ENCODE measurements around the gene MIB2. TPM values are rescaled to one million over a fixed set of nuclear protein-coding genes. Genes with fewer than 3 reads are reported as not detected.
"Not testable (repeated sequence)": the region's sequence is repeated elsewhere in the genome, so short reads cannot be mapped to it uniquely, and the experiment has no call there.

Gene MIB2
- total RNA-seq, 2 experiments from 2014 or later: 31.1 to 36.1 TPM

DNA sequence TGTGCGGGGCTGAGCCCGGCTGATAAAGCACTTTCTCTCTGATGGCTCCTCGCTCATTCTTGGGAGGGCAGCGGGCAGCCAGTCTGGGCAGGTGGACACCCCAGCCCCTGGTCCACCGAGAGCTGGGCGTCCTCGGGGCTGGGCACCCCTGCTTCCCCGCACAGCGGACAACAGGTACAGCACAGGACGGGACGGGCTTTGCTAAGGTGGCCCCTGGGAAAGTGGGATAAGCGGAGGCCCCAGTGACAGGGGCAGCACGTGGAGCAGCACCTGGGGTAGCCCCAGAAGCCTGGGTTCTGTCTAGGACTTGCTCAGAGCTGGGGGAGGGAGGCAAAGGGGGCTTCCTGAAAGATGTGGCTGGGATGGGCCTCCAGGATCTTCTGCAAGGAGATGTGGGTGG lies 19.3 kb downstream of the MIB2 start:
- H3K27ac Mint-ChIP-seq; H3K4me3 Mint-ChIP-seq; H3K27me3 Mint-ChIP-seq; POLR2A ChIA-PET; CTCF ChIA-PET; H3K4me1 Mint-ChIP-seq (ENCODE audit: low read depth); intact Hi-C loops (cut with micrococcal nuclease); H3K36me3 Mint-ChIP-seq; H3K9me3 Mint-ChIP-seq: not testable (repeated sequence)
- DNase-seq: peak; percentile 10

DNA sequence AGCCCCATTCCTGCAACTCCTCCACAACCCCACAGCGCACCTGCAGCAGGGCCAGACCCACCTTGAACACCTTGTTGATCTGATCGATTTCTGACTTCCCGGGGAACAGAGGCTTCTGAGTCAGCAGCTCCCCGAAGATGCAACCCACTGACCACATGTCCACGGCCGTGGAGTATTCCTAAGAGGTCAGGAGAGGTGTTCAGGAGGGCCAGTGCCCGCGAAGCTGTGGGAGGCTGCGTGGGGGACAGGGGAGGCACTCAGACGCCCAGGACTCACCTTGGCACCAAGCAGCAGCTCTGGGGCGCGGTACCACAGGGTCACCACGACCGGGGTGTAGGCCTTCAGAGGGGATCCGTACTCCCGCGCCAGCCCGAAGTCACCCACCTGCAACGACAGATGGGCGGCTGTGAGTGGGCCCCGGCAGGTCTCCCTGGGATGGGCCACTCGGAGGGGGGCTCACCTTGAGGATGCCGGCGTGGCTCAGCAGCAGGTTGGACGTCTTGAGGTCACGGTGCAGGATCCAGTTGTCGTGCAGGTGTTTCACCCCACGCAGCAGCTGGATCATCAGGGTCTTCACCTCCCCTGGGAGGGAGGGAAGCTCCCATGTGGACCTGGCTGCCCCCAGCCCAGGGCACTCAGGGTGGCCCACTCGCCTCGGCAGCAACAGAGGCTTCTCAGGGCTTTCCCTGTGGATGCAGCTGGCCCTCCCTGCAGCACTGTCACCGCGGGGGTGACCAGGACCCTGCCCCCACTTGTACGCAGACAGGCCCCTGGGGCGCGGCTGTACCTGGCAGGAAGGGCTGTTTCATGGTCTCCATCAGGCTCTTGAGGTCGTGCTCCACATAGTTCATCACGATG lies 21.6 kb downstream of the MIB2 start:
- H3K9me3 Mint-ChIP-seq; CTCF ChIA-PET; H3K4me3 Mint-ChIP-seq; H3K27ac Mint-ChIP-seq; intact Hi-C loops (cut with micrococcal nuclease); H3K36me3 Mint-ChIP-seq; H3K27me3 Mint-ChIP-seq; H3K4me1 Mint-ChIP-seq (ENCODE audit: low read depth); POLR2A ChIA-PET: not testable (repeated sequence)
- peak; percentile 7 for DNase-seq

DNA sequence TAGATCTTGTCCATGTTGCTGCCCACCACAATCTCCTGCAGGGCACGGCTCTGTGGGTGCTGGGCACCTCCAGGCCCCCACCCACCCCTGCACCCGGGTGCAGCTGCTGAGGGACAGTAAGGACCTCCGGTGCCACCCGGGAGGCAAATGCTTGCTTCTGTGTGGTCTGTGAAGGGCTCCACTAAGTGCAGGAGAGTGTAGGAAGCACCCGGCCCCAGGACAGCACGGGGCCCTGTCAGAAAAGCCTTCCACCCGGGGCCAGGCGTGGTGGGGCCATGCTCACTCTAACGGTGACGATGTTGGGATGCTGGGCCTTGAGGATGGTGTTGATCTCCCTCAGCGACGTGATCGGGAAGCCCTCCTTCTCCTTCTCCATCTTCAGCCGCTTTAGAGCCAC lies 22.2 kb downstream of the MIB2 start:
- H3K27me3 Mint-ChIP-seq; H3K9me3 Mint-ChIP-seq; H3K4me3 Mint-ChIP-seq; CTCF ChIA-PET; H3K4me1 Mint-ChIP-seq (ENCODE audit: low read depth); H3K36me3 Mint-ChIP-seq; POLR2A ChIA-PET; intact Hi-C loops (cut with micrococcal nuclease); H3K27ac Mint-ChIP-seq: not testable (repeated sequence)
- peak; percentile 4 for DNase-seq

DNA sequence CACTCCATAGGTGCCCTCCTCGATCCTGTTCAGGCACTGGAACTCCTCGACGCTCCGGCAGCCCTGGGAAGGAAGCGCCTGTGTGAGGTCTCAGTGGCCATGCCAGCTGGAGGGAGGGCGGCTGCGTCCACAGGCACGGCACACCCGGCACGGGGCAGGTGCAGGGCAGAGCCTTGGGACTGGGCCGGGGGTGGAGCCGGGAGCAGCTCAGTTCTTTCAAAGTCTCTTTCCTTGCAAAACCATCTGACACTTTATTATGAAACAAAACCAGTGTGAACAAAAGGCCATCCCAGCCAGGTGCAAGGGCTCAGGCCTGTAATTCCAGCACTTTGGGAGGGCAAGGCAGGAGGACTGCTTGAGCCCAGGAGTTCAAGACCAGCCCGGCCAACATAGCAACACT lies 23.2 kb downstream of the MIB2 start:
- H3K4me3 Mint-ChIP-seq; H3K9me3 Mint-ChIP-seq; H3K4me1 Mint-ChIP-seq (ENCODE audit: low read depth); H3K36me3 Mint-ChIP-seq; POLR2A ChIA-PET; H3K27ac Mint-ChIP-seq; H3K27me3 Mint-ChIP-seq; intact Hi-C loops (cut with micrococcal nuclease); CTCF ChIA-PET: not testable (repeated sequence)
- DNase-seq: peak; percentile 4

DNA sequence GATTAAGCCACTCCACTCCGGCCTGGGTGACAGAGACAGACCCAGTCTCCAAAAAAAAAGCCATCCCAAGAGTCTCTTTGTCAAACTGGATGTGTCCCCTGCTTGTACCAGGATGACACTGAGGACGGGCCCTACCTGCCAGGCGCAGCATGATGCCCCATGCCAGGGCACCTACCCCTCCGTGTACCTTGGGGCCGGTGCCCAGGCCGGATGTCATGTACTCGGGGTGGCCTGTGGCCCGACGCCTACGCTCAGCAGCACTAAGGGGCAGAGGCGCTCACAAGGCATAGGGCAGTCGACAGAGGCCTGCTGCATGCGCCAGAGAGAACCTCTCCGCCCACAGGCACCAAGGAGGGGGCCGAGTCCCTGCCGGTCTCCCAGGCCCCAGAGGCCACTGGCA lies 24.1 kb downstream of the MIB2 start:
- H3K4me3 Mint-ChIP-seq; H3K27me3 Mint-ChIP-seq; H3K4me1 Mint-ChIP-seq (ENCODE audit: low read depth); POLR2A ChIA-PET; intact Hi-C loops (cut with micrococcal nuclease); DNase-seq; H3K36me3 Mint-ChIP-seq; H3K27ac Mint-ChIP-seq; CTCF ChIA-PET; H3K9me3 Mint-ChIP-seq: not testable (repeated sequence)

DNA sequence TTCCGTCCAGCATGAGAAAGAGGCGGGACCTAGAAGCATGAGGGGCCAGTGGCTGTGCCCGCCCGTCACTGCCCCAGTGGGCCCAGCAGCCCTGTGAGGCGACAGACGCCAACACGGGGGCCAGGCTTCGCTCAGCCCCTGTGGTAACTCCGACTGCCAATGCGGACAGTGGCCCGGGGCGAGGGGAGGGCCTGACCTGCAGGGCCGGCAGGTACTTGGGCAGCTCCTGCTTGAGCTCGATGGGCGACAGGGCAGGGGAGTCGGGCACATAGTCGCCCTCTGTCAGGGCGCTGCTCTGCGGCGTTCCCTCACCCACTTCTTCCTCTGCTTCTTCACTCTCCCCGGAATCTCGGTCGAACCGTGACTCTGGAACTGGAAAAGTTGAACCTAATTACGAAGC lies 24.8 kb downstream of the MIB2 start:
- peak; percentile 4 for DNase-seq
- POLR2A ChIA-PET; CTCF ChIA-PET; H3K27ac Mint-ChIP-seq; H3K4me3 Mint-ChIP-seq; H3K9me3 Mint-ChIP-seq; H3K27me3 Mint-ChIP-seq; intact Hi-C loops (cut with micrococcal nuclease); H3K4me1 Mint-ChIP-seq (ENCODE audit: low read depth); H3K36me3 Mint-ChIP-seq: not testable (repeated sequence)

DNA sequence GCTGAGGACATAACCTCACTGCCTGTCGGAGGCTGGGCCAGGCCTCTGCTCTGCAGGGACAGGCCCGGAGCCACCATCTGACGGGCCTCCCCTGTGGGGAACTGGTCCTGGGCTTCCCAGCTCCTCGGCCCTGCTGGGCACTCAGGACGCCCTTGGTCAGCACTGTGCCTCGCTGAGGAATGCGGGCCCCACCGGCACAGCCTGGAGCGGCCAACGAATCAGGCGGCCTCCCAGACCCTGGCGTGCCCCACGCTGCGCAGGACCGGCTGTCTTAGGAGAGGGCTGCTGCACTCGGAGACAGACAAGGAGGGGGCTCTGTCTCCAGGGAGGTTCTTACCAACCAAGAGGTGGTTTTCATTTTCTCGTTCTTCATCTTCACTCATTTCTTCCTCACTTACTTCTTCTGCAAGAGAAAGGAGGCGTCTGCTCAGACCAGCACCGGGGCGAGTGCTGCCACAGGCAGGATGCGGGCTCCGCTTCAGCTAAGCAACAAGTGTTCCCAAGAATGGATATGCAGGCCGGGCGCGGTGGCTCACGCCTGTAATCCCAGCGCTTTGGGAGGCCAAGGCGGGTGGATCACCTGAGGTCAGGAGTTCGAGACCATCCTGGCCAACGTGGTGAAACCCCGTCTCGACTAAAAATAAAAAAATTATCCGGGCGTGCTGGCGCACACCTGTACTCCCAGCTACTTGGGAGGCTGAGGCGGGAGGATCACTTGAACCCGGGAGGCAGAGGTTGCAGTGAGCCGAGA lies 25.6 kb downstream of the MIB2 start:
- H3K9me3 Mint-ChIP-seq; CTCF ChIA-PET; POLR2A ChIA-PET; intact Hi-C loops (cut with micrococcal nuclease); H3K27me3 Mint-ChIP-seq; H3K4me1 Mint-ChIP-seq (ENCODE audit: low read depth); H3K27ac Mint-ChIP-seq; H3K36me3 Mint-ChIP-seq; H3K4me3 Mint-ChIP-seq: not testable (repeated sequence)
- DNase-seq: peak; percentile 1

DNA sequence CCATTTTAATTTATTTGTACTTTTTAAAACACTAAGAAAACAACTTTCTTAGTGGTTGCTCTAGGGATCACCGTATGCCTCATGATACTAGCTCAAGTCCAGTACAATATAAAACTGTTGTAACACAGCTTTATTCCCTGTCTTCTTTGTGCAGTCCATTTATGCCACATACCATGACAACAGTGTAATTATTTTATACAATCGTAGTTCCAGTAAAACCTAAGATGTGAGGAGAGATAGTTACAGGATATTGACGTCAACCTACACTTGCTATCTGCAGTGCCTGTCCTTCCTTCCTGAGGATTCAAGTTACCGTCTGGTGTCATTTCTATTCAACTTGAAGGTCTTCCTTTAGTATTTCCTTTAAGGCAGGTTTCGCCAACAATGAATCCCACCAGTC lies 31.0 kb downstream of the MIB2 start:
- POLR2A ChIA-PET: not testable (repeated sequence)

DNA sequence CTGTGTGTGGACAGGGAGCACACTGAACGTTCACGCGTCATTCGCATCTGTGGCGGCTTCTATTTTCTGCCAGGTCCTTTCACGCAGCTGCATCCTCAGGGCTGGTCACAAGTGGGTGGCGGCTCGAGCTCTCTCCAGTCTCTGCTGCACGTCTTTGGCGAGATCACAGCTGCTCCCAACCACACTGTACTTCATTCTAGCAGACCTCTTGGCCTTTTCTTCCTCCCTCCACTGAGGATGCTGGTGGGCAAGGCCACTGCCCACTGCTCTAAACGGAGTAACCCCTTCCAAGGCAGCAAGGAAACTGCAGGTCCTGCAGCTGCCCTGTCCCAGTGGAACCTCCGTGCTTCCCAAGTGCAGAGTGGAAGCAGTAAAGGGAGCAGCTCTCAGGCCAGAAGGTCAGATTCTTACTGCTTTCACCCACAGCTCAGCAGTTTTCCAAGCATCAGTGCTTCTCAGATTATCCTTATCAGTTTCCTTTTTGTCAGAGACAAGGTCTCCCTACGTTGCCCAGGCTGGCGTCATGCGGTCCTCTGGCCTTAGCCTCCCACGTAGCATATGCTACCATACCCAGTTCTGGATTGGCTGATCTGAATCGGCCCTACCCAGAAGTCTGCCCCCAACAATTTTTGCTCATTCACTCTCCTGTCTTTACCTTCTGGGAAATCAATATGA lies 32.4 kb downstream of the MIB2 start:
- CTCF ChIA-PET; H3K27ac Mint-ChIP-seq; H3K4me3 Mint-ChIP-seq; H3K27me3 Mint-ChIP-seq; H3K4me1 Mint-ChIP-seq (ENCODE audit: low read depth); intact Hi-C loops (cut with micrococcal nuclease); H3K9me3 Mint-ChIP-seq; POLR2A ChIA-PET; DNase-seq: not testable (repeated sequence)
- peaks cover 40% of the 10 kb centered on the region for H3K36me3 Mint-ChIP-seq

More for the DNA sequence above, 31.0 kb downstream of the MIB2 start:
- H3K9me3 Mint-ChIP-seq; CTCF ChIA-PET; H3K4me1 Mint-ChIP-seq (ENCODE audit: low read depth); H3K27ac Mint-ChIP-seq; intact Hi-C loops (cut with micrococcal nuclease); H3K27me3 Mint-ChIP-seq; H3K4me3 Mint-ChIP-seq; DNase-seq: not testable (repeated sequence)
- peaks cover 31% of the 10 kb centered on the region for H3K36me3 Mint-ChIP-seq

DNA sequence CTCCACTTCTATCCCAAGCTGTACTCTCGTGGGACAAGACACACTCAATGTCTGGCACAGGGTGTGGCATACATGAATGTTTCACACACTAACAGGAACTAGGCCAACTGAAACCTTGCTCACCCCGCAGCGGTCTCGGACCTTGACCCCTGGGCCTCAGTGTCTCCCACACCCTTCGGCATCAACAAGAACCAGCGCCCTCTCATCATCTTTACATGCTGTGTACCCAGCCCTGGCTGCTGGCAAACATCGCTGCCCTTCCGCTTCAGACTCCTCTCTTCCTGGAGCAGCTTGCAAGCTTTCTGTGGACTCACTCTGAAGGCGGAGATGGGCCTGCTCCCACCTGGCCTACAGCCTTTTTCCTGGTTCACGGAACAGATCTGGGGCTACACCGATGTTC lies 33.0 kb downstream of the MIB2 start:
- H3K4me1 Mint-ChIP-seq (ENCODE audit: low read depth); H3K27me3 Mint-ChIP-seq; DNase-seq; H3K4me3 Mint-ChIP-seq; H3K27ac Mint-ChIP-seq; intact Hi-C loops (cut with micrococcal nuclease); CTCF ChIA-PET; H3K9me3 Mint-ChIP-seq; POLR2A ChIA-PET: not testable (repeated sequence)
- H3K36me3 Mint-ChIP-seq: peaks cover 41% of the 10 kb centered on the region

DNA sequence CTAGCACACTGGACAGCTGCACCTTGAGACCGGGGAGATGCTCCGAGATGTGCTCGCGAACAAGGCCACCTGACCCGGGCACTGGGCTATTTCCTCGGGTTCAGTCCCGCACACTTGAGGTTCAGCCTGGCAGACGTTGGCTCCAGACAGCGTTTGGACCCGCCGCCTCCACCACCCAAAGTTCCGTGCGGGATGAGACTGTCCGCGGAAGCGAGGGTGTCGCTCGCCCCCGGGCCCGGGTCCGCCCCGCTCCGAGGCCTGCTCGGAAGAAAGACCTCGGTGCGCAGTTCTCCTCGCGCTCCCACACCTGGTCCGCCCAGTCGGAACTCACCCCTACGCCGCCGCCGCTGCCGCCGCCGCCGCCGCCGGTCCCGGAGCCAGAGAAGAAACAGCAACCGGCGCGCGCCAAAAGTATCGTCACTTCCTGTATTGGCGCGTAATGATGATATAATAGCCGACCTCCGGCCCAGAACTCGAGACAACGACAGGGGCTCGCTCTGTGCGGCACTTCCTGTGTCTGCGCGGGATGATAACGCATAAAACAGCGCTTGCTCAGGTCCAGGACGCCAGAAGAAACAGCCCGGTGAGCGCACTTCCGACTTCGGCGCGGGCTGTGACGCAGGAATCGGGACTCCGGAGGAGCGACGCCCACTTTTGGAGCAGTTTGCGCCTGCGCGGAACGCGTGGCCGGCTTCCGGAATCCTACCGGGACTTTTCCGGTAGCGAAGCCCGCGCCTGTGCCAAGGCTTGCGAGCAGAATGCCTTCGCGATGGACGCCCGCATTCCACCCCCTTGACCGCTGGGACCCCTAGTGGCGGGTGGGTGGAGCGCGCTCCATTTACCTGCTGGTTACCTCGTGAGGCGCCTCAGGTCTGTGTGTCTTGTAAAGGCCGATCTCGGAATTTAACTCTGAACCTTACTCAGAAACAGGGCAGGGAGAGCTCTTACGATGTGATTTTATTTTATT lies 43.6 kb downstream of the MIB2 start, which contains the start of gene CDK11B:
CDK11B (minus strand) TSS at position 422 of the 967 bp plus-strand sequence. CDS start 1,519 bp downstream, outside the sequence.
- POLR2A ChIA-PET: interaction anchor here (0.6 kb wide), 1 partner anchor 1617 kb away, joined by 3 read pairs; no protein-coding TSS in a partner anchor
- Mint-ChIP-seq H3K4me3 (peak within 1 kb of the TSS; percentile 89), H3K36me3 (peaks cover 18% of the 10 kb centered on the region), H3K27ac (peak within 1 kb of the TSS; percentile 99)
- not testable (repeated sequence) for H3K27me3 Mint-ChIP-seq; H3K4me1 Mint-ChIP-seq (ENCODE audit: low read depth); H3K9me3 Mint-ChIP-seq
- DNase-seq: peak; percentile 96
- CTCF ChIA-PET: interaction anchor here (0.6 kb wide), 1 partner anchor 11 kb away, joined by 3 read pairs; no protein-coding TSS in a partner anchor
- intact Hi-C loops (cut with micrococcal nuclease): loop anchor here (2.0 to 5.0 kb wide), 2 partner anchors 44 to 63 kb away; partner anchors contain the start of genes CDK11A and MIB2

DNA sequence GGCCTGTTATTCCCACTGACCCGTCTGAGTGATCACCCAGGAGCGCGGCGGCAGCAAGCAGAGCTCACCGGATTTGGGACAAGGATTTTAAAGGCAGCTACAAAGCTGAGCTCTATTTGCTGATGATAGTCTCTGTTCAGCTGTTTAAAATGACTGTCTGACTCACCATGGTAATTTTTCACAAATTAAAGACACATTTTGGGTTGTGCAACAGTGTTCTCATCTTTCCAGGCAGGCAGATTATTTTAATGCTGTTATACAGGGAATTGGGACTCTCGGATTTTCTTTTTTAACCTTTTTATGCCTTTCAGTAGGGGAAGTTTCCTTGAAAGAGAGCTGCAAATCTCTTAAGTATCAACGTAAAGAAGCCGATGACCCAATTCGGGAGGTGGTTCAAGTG lies 47.1 kb downstream of the MIB2 start:
- H3K9me3 Mint-ChIP-seq; POLR2A ChIA-PET; H3K36me3 Mint-ChIP-seq; H3K4me3 Mint-ChIP-seq; DNase-seq; CTCF ChIA-PET; H3K27me3 Mint-ChIP-seq; intact Hi-C loops (cut with micrococcal nuclease); H3K4me1 Mint-ChIP-seq (ENCODE audit: low read depth); H3K27ac Mint-ChIP-seq: not testable (repeated sequence)

Measured in activated CD4-positive, alpha-beta memory T cell treated with anti-CD3 and anti-CD28 coated beads for 36 hours (primary cell).